MM.1S (cell line): ENCODE results near the gene CAMSAP1.

Source experiments
- DNase-seq: peaks from one replicate; pipeline ENCODE4 v3.0.0-alpha.2; 2015
- H2AFZ ChIP-seq: fragments of 300-600 bp; sonication (generic); 2 replicates; pipeline ENCODE4 v1.6.0; 2016; ENCODE audit warnings: antibody characterized with exemption, low read length
- H3F3A ChIP-seq: fragments of 300-600 bp; sonication (generic); 2 replicates; pipeline ENCODE4 v1.6.1; 2016; ENCODE audit warnings: mild to moderate bottlenecking, antibody characterized with exemption, low read length, moderate library complexity, mixed read lengths; ENCODE audit not compliant: insufficient read depth
- H3K27ac ChIP-seq: fragments of 300-600 bp; sonication (generic); 2 replicates; pipeline ENCODE4 v1.5.1; 2016; ENCODE audit warnings: mild to moderate bottlenecking, low read length
- H3K27me3 ChIP-seq: fragments of 300-600 bp; sonication (generic); replicated peaks from 2 replicates; pipeline ENCODE4 v1.6.0; 2016; ENCODE audit warnings: low read length; ENCODE audit not compliant: insufficient read depth
- H3K36me3 ChIP-seq: fragments of 300-600 bp; sonication (generic); replicated peaks from 2 replicates; pipeline ENCODE4 v1.6.1; 2016; ENCODE audit warnings: mild to moderate bottlenecking, low read length, mixed read lengths; ENCODE audit not compliant: insufficient read depth
- H3K4me1 ChIP-seq: fragments of 300-600 bp; sonication (generic); 2 replicates; pipeline ENCODE4 v1.6.1; 2016; ENCODE audit warnings: low read length, mixed read lengths
- H3K4me2 ChIP-seq: fragments of 300-600 bp; sonication (generic); 2 replicates; pipeline ENCODE4 v1.6.0; 2016; ENCODE audit warnings: low read depth, low read length
- H3K4me3 ChIP-seq: fragments of 300-600 bp; sonication (generic); 2 replicates; pipeline ENCODE4 v1.5.1; 2016; ENCODE audit warnings: low read length, mixed read lengths
- H3K79me2 ChIP-seq: fragments of 300-600 bp; sonication (generic); 2 replicates; pipeline ENCODE4 v1.6.1; 2016; ENCODE audit warnings: mixed run types, low read length, mixed read lengths
- H3K9ac ChIP-seq: fragments of 300-600 bp; sonication (generic); 2 replicates; pipeline ENCODE4 v1.6.1; 2016; ENCODE audit warnings: low read length, mixed read lengths
- H3K9me2 ChIP-seq: fragments of 300-600 bp; sonication (generic); replicated peaks from 2 replicates; pipeline ENCODE4 v1.6.1; 2016; ENCODE audit warnings: mild to moderate bottlenecking, low read length, mixed read lengths; ENCODE audit not compliant: insufficient read depth
- H3K9me3 ChIP-seq: fragments of 300-600 bp; sonication (generic); replicated peaks from 2 replicates; pipeline ENCODE4 v1.6.1; 2016; ENCODE audit warnings: mild to moderate bottlenecking, low read length, mixed read lengths; ENCODE audit not compliant: insufficient read depth
- H4K20me1 ChIP-seq: fragments of 300-600 bp; sonication (generic); 2 replicates; pipeline ENCODE4 v1.6.1; 2016; ENCODE audit warnings: mild to moderate bottlenecking, low read length, moderate library complexity, mixed read lengths; ENCODE audit not compliant: insufficient read depth
- EZH2 ChIP-seq: fragments of 300-600 bp; sonication (generic); optimal IDR thresholded peaks from 2 replicates; pipeline ENCODE3; 2017; ENCODE audit warnings: low read depth, mild to moderate bottlenecking, antibody characterized with exemption, low read length, mixed read lengths
- EZH2phosphoT487 ChIP-seq: fragments of 300-600 bp; sonication (generic); IDR thresholded peaks from 2 replicates; pipeline ENCODE4 v1.6.1; 2018; ENCODE audit warnings: antibody characterized with exemption, low read length
- TF ChIP-seq, protein P1 (sequence below): fragments of 300-600 bp; sonication (generic); IDR thresholded peaks from 2 replicates; pipeline ENCODE4 v1.5.1; 2016; ENCODE audit warnings: antibody characterized with exemption, low read length, mixed read lengths

Gene CAMSAP1

DNA sequence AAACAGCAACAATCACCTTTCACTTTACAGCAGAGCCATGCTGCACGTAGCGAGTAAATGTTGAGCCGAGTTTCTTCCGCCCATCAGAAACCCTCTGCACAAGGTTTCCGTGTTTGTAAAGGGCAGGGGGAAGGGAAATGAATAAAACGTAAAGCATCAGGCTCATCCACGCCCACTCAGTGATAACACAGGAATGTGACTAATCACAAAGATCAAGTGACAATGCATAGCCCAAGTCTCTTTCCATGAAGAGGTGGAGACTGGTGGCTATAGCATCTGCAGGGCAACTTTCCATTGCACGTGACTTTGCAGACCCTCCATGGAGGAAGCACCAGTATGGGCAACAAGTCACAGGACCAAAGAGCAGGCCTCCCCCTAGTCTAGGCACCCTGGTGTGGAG lies 56.6 kb downstream of the CAMSAP1 start:
- no peak overlapping the region for H3K4me2 ChIP-seq
- no peaks in the 10 kb centered on the region for H3K9me2 ChIP-seq
- H3K27me3 ChIP-seq: no peaks in the 10 kb centered on the region
- no peak for DNase-seq
- no peaks in the 10 kb centered on the region for H3K36me3 ChIP-seq
- no peaks in the 10 kb centered on the region for H3K9me3 ChIP-seq
- H3F3A ChIP-seq: no peaks in the 10 kb centered on the region
- no peak overlapping the region for H3K4me3 ChIP-seq
- H2AFZ ChIP-seq: no peak overlapping the region
- H3K9ac ChIP-seq: no peak overlapping the region
- TF ChIP-seq EZH2phosphoT487 (no peak), EZH2 (no peak)
- TF ChIP-seq, protein P1, sequence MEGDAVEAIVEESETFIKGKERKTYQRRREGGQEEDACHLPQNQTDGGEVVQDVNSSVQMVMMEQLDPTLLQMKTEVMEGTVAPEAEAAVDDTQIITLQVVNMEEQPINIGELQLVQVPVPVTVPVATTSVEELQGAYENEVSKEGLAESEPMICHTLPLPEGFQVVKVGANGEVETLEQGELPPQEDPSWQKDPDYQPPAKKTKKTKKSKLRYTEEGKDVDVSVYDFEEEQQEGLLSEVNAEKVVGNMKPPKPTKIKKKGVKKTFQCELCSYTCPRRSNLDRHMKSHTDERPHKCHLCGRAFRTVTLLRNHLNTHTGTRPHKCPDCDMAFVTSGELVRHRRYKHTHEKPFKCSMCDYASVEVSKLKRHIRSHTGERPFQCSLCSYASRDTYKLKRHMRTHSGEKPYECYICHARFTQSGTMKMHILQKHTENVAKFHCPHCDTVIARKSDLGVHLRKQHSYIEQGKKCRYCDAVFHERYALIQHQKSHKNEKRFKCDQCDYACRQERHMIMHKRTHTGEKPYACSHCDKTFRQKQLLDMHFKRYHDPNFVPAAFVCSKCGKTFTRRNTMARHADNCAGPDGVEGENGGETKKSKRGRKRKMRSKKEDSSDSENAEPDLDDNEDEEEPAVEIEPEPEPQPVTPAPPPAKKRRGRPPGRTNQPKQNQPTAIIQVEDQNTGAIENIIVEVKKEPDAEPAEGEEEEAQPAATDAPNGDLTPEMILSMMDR: no peak
- H4K20me1 ChIP-seq: no peaks in the 10 kb centered on the region
- no peaks in the 10 kb centered on the region for H3K79me2 ChIP-seq
- no peak overlapping the region for H3K27ac ChIP-seq
- H3K4me1 ChIP-seq: no peaks in the 10 kb centered on the region

DNA sequence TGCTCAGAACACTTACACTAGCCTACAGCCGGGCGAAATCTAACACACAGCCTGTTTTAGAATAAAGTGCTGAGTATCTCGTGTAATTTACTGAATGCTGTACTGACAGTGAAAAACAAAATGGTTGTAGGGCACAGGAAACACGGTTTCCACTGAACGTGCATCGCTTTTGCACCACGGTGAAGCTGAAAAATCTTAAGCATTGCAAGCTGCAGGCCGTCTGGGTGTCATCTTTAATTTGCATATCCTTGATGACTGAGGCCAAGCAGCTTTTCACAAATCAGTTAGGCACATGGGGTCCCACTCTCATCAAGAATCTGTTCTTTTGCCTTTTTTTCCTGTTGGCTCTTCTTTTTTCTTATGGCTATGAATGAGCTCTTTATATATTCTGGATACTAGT lies 58.2 kb downstream of the CAMSAP1 start:
- H3K27ac ChIP-seq: no peak overlapping the region
- no peak overlapping the region for H3K4me3 ChIP-seq
- TF ChIP-seq EZH2 (no peak), EZH2phosphoT487 (no peak)
- TF ChIP-seq, protein P1: no peak
- no peak overlapping the region for H2AFZ ChIP-seq
- H3K4me2 ChIP-seq: no peak overlapping the region
- DNase-seq: no peak
- no peaks in the 10 kb centered on the region for H3K9me3 ChIP-seq
- H3K9me2 ChIP-seq: no peaks in the 10 kb centered on the region
- H4K20me1 ChIP-seq: no peaks in the 10 kb centered on the region
- no peaks in the 10 kb centered on the region for H3K27me3 ChIP-seq
- no peaks in the 10 kb centered on the region for H3K4me1 ChIP-seq
- H3K36me3 ChIP-seq: no peaks in the 10 kb centered on the region
- H3K79me2 ChIP-seq: no peaks in the 10 kb centered on the region
- no peak overlapping the region for H3K9ac ChIP-seq
- no peaks in the 10 kb centered on the region for H3F3A ChIP-seq

DNA sequence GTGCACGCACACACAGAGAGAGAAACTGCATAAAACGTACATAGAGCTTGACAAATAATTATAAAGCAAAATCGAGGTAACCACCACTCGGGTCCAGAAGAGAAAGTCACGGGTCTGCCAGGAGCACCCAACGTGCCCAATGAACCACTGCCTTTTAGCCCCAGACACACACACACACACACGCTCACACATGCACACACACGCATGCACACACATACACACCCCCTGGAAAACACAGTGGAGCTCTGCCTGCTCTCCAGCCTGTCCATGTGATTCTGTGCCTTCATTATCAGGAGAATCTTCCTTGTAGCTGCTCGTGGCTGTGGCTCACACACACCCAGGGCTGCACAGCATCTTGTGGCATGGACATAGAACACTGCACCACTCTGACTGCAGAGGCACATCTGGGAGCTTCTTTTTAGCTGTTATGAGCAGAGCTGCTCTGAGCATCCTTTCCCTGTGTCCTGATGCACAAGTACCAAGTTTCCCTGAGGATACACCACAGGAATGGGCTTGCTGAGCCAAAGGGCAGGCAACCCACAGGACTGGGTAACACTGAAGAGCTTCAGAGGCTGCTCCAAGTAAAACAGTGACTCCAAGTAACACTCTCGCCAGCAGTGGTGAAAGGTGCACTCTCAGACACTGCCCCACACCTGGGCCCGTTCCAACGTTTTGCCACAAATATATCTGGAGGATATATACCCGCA lies 58.9 kb downstream of the CAMSAP1 start:
- TF ChIP-seq, protein P1: no peak
- TF ChIP-seq EZH2phosphoT487 (no peak), EZH2 (no peak)
- Histone ChIP-seq H2AFZ (no peak overlapping the region), H3K9ac (no peak overlapping the region), H3K27me3 (no peaks in the 10 kb centered on the region), H3K9me2 (no peaks in the 10 kb centered on the region), H3K9me3 (no peaks in the 10 kb centered on the region), H3K4me1 (no peaks in the 10 kb centered on the region), H3K4me2 (no peak overlapping the region), H3K27ac (no peak overlapping the region), H3K36me3 (no peaks in the 10 kb centered on the region), H3K79me2 (no peaks in the 10 kb centered on the region), H3K4me3 (no peak overlapping the region), H3F3A (no peaks in the 10 kb centered on the region), H4K20me1 (no peaks in the 10 kb centered on the region)
- DNase-seq: no peak
